H9 (cell line): ENCODE measurements around the gene CDYL. TPM values are rescaled to one million over a fixed set of nuclear protein-coding genes. Genes with fewer than 3 reads are reported as not detected.

Source experiments
- DNase-seq: peaks from one replicate; pipeline ENCODE4 v3.0.0-alpha.2; 2017
- H2AFZ ChIP-seq: one replicate; pipeline ENCODE4 v1.6.1; 2013; ENCODE audit warnings: mild to moderate bottlenecking, low read length, control low read depth, moderate library complexity
- H2AK5ac ChIP-seq: 2 replicates; pipeline ENCODE4 v1.6.1; 2013; ENCODE audit warnings: low read length, control low read depth, mixed read lengths; ENCODE audit not compliant: insufficient read length
- H2BK120ac ChIP-seq: one replicate; pipeline ENCODE4 v1.6.1; 2013; ENCODE audit warnings: low read depth, mild to moderate bottlenecking, low read length, control low read depth, inconsistent platforms; ENCODE audit not compliant: poor library complexity, severe bottlenecking
- H2BK12ac ChIP-seq: 2 replicates; pipeline ENCODE4 v1.6.1; 2013; ENCODE audit warnings: low read length, control low read depth, mixed read lengths, low read depth; ENCODE audit not compliant: insufficient read length
- H2BK15ac ChIP-seq: 2 replicates; pipeline ENCODE4 v1.6.1; 2013; ENCODE audit warnings: low read depth, low read length, control low read depth
- H2BK20ac ChIP-seq: one replicate; pipeline ENCODE4 v1.6.1; 2013; ENCODE audit warnings: low read depth, mild to moderate bottlenecking, low read length, control low read depth, inconsistent platforms; ENCODE audit not compliant: poor library complexity, severe bottlenecking
- H2BK5ac ChIP-seq: 2 replicates; pipeline ENCODE4 v1.6.1; 2013; ENCODE audit warnings: low read length, control low read depth, mixed read lengths; ENCODE audit not compliant: insufficient read length
- H3K14ac ChIP-seq: 2 replicates; pipeline ENCODE4 v1.6.1; 2013; ENCODE audit warnings: low read length, control low read depth; ENCODE audit not compliant: insufficient read depth
- H3K18ac ChIP-seq: 2 replicates; pipeline ENCODE4 v1.6.1; 2013; ENCODE audit warnings: low read depth, mild to moderate bottlenecking, mixed read lengths, low read length, control low read depth; ENCODE audit not compliant: insufficient read length
- H3K23ac ChIP-seq: 2 replicates; pipeline ENCODE4 v1.6.1; 2013; ENCODE audit warnings: low read length, control low read depth, mixed read lengths, low read depth; ENCODE audit not compliant: insufficient read length
- H3K23me2 ChIP-seq: 2 replicates; pipeline ENCODE4 v1.6.1; 2013; ENCODE audit warnings: low read depth, mild to moderate bottlenecking, mixed read lengths, low read length, control low read depth; ENCODE audit not compliant: insufficient read length, poor library complexity, severe bottlenecking
- H3K27ac ChIP-seq: 2 replicates; pipeline ENCODE4 v1.5.1; 2013; ENCODE audit warnings: low read length, control low read depth, mixed read lengths, low read depth; ENCODE audit not compliant: insufficient read length
- H3K27me3 ChIP-seq: 2 replicates; pipeline ENCODE4 v1.6.1; 2013; ENCODE audit warnings: low read length, control low read depth, inconsistent platforms; ENCODE audit not compliant: insufficient read depth
- H3K4ac ChIP-seq: 2 replicates; pipeline ENCODE4 v1.6.1; 2013; ENCODE audit warnings: low read depth, mild to moderate bottlenecking, control low read depth, inconsistent platforms, low read length, moderate library complexity
- H3K4me1 ChIP-seq: 2 replicates; pipeline ENCODE4 v1.6.1; 2013; ENCODE audit warnings: low read length, control low read depth, inconsistent platforms; ENCODE audit not compliant: insufficient read depth
- H3K4me2 ChIP-seq: 2 replicates; pipeline ENCODE4 v1.6.1; 2013; ENCODE audit warnings: low read length, control low read depth, mixed read lengths; ENCODE audit not compliant: insufficient read length, insufficient read depth
- H3K56ac ChIP-seq: 2 replicates; pipeline ENCODE4 v1.6.1; 2013; ENCODE audit warnings: low read depth, mild to moderate bottlenecking, mixed read lengths, low read length, control low read depth; ENCODE audit not compliant: insufficient read length
- H3K79me1 ChIP-seq: 2 replicates; pipeline ENCODE4 v1.6.1; 2013; ENCODE audit warnings: low read depth, mild to moderate bottlenecking, moderate library complexity, low read length, control low read depth, inconsistent platforms; ENCODE audit not compliant: insufficient read depth, poor library complexity, severe bottlenecking
- H3K79me2 ChIP-seq: 2 replicates; pipeline ENCODE4 v1.6.1; 2013; ENCODE audit warnings: low read length, control low read depth, inconsistent platforms; ENCODE audit not compliant: insufficient read depth
- H3K9ac ChIP-seq: 2 replicates; pipeline ENCODE4 v1.6.1; 2013; ENCODE audit warnings: low read length, control low read depth, mixed read lengths; ENCODE audit not compliant: insufficient read length; ENCODE audit errors: extremely low read depth
- H3K9me3 ChIP-seq: one replicate; pipeline ENCODE4 v1.6.1; 2013; ENCODE audit warnings: low read depth, low read length, inconsistent platforms; ENCODE audit not compliant: control insufficient read depth
- H3T11ph ChIP-seq: one replicate; pipeline ENCODE4 v1.6.1; 2013; ENCODE audit warnings: mild to moderate bottlenecking, low read length, control low read depth, inconsistent platforms
- H4K20me1 ChIP-seq: one replicate; pipeline ENCODE4 v1.6.1; 2013; ENCODE audit not compliant: control insufficient read depth, insufficient read length, insufficient read depth
- H4K5ac ChIP-seq: 2 replicates; pipeline ENCODE4 v1.6.1; 2013; ENCODE audit warnings: low read depth, mild to moderate bottlenecking, mixed read lengths, low read length, control low read depth; ENCODE audit not compliant: insufficient read length
- H4K8ac ChIP-seq: replicated peaks from 2 replicates; pipeline ENCODE4 v1.6.1; 2013; ENCODE audit warnings: low read length, control low read depth, mixed read lengths, low read depth; ENCODE audit not compliant: insufficient read length
- H4K91ac ChIP-seq: 2 replicates; pipeline ENCODE4 v1.6.1; 2013; ENCODE audit warnings: low read depth, mild to moderate bottlenecking, moderate library complexity, mixed read lengths, low read length, control low read depth; ENCODE audit not compliant: insufficient read length
- H3K27ac Mint-ChIP-seq, 3 experiments: 2 replicates in 2 of 3; 3 replicates in 1 of 3; pipeline ENCODE4 v1.8.0; 2020 to 2021; ENCODE audit warnings: mixed read lengths in 3 of 3, mild to moderate bottlenecking in 1 of 3, moderate library complexity in 1 of 3
- H3K27me3 Mint-ChIP-seq: 2 replicates; pipeline ENCODE4 v1.8.0; 2021; ENCODE audit warnings: low read depth, mild to moderate bottlenecking, moderate library complexity, mixed read lengths
- H3K36me3 Mint-ChIP-seq, 3 experiments: 2 replicates in 2 of 3; 3 replicates in 1 of 3; pipeline ENCODE4 v1.8.0; 2020 to 2021; ENCODE audit warnings: low read depth in 3 of 3, mixed read lengths in 3 of 3; ENCODE audit not compliant: insufficient read depth in 1 of 3
- H3K4me1 Mint-ChIP-seq, 2 experiments: 2 replicates each; pipeline ENCODE4 v1.8.0; 2020; ENCODE audit warnings: mixed read lengths in 2 of 2
- H3K4me3 Mint-ChIP-seq, 2 experiments: 2 replicates in 1 of 2; 3 replicates in 1 of 2; pipeline ENCODE4 v1.8.0; 2020 to 2021; ENCODE audit warnings: mild to moderate bottlenecking in 2 of 2, mixed read lengths in 2 of 2, moderate library complexity in 1 of 2
- H3K9me3 Mint-ChIP-seq, 2 experiments: 2 replicates in 1 of 2; 3 replicates in 1 of 2; pipeline ENCODE4 v1.8.0; 2020; ENCODE audit warnings: mild to moderate bottlenecking in 2 of 2, mixed read lengths in 2 of 2, moderate library complexity in 1 of 2
- WGBS: extraction: QIAGEN DNeasy Blood & Tissue Kit; methylation state at CpG from one replicate; pipeline ENCODE4 v1.1.7; 2013; ENCODE audit warnings: missing lambda C conversion rate, low lambda C conversion rate, mixed read lengths; ENCODE audit not compliant: insufficient read length; ENCODE audit errors: extremely low coverage; 5-methylcytosine and 5-hydroxymethylcytosine counted together
- total RNA-seq: library from RNA; stranded (reverse); gene quantifications from 2 replicates; pipeline ENCODE4 v1.2.1, GENCODE V29; 2021
- TF ChIP-seq, protein P1 (sequence below): fragments of 200-600 bp; sonication (generic); conservative IDR thresholded peaks from 3 replicates; pipeline ENCODE4 v1.8.0; 2021; ENCODE audit warnings: antibody characterized with exemption, mild to moderate bottlenecking

CDYL gene
- total RNA-seq, 1 experiment from 2014 or later: 95.0 TPM

DNA sequence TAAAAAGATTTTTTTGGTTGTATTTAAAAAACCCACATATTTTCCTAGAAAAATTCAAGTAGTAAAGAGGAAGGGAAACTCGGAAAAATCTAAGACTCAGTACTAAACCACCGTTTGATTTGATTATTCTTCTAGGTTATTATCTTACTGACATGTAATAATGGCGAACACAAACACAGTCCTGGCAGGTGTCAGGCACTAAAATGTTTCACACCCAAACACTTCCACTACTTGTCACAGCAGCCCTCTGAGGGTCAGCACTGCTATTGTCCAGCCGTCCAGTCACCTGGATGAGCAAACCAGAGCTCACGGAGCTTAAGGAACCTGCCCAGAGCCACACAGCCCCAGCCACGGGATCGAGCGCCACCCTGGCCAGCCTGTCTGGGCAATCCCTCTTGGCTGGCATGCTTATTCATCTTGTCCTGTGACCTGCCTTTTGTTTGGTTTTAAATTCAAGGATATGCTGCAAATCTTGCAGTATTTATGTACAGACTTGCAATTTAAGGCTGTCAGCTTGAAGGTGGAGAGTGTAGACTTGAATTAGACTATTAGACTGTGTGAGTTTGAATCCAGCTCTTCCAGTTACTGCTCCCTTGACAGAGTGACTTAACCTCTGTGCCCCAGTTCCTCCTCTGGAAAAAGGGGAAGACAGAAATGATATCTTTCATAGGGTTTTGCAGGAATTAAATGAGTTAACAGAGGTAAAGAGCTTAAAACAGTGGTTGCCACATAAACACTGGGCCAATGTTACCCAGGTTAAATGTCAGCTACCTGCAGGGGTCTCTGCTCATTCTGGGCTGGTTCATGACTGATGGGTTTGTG is 82.2 kb downstream of the CDYL start:
- H2AK5ac ChIP-seq: no peak overlapping the region
- H3K9me3 Mint-ChIP-seq: no peaks in the 10 kb centered on the region
- H3K18ac ChIP-seq: no peak overlapping the region
- no peak overlapping the region for H3K23ac ChIP-seq
- H3K4me1 ChIP-seq: no peaks in the 10 kb centered on the region
- H3K4me2 ChIP-seq: no peak overlapping the region
- no peak for DNase-seq
- H4K5ac ChIP-seq: no peak overlapping the region
- H2BK5ac ChIP-seq: no peak overlapping the region
- no peak overlapping the region for H2BK20ac ChIP-seq
- no peak overlapping the region for H3K27ac ChIP-seq
- H2BK15ac ChIP-seq: no peak overlapping the region
- H4K20me1 ChIP-seq: no peaks in the 10 kb centered on the region
- H3K27ac Mint-ChIP-seq: peak overlapping the region in 1 of 3 experiments; percentile 62; a peak in 4 of 7 replicates
- H3T11ph ChIP-seq: no peak overlapping the region
- peaks cover 63 to 68% of the 10 kb centered on the region in 2 experiments for H3K4me1 Mint-ChIP-seq
- no peaks in the 10 kb centered on the region for H3K23me2 ChIP-seq
- WGBS: no CpG with 5 or more reads among the region's 8 CpGs
- no peaks in the 10 kb centered on the region for H3K27me3 Mint-ChIP-seq
- no peak overlapping the region for H4K91ac ChIP-seq
- H3K79me2 ChIP-seq: peaks cover 25% of the 10 kb centered on the region; the same call in 1 of the 2 replicates
- no peak overlapping the region for H3K9ac ChIP-seq
- H3K56ac ChIP-seq: no peak overlapping the region
- no peaks in the 10 kb centered on the region for H3K9me3 ChIP-seq
- H3K79me1 ChIP-seq: peaks cover 5% of the 10 kb centered on the region
- H2AFZ ChIP-seq: no peak overlapping the region
- H2BK120ac ChIP-seq: no peak overlapping the region
- H3K27me3 ChIP-seq: no peaks in the 10 kb centered on the region
- H3K4ac ChIP-seq: no peak overlapping the region
- no peak overlapping the region for H4K8ac ChIP-seq
- TF ChIP-seq, protein P1, sequence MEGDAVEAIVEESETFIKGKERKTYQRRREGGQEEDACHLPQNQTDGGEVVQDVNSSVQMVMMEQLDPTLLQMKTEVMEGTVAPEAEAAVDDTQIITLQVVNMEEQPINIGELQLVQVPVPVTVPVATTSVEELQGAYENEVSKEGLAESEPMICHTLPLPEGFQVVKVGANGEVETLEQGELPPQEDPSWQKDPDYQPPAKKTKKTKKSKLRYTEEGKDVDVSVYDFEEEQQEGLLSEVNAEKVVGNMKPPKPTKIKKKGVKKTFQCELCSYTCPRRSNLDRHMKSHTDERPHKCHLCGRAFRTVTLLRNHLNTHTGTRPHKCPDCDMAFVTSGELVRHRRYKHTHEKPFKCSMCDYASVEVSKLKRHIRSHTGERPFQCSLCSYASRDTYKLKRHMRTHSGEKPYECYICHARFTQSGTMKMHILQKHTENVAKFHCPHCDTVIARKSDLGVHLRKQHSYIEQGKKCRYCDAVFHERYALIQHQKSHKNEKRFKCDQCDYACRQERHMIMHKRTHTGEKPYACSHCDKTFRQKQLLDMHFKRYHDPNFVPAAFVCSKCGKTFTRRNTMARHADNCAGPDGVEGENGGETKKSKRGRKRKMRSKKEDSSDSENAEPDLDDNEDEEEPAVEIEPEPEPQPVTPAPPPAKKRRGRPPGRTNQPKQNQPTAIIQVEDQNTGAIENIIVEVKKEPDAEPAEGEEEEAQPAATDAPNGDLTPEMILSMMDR: 0 out of 3 replicates have a peak, but pooled peaks have one; percentile 12
- no peak overlapping the region for H2BK12ac ChIP-seq
- peaks cover 4 to 14% (median 6%) of the 10 kb centered on the region in 3 experiments; a peak in 6 of 7 replicates for H3K36me3 Mint-ChIP-seq
- no peak overlapping the region for H3K4me3 Mint-ChIP-seq
- no peak overlapping the region for H3K14ac ChIP-seq
